ENCODE results near the gene PTGDR2.
A peak's percentile ranks its signal among the peaks of the same experiment; 100 is the strongest.

PTGDR2 gene

GRCh38 chr11:60840470-60841430 is 15.0 kb downstream of the PTGDR2 start:
- no peak for DNase-seq
- Histone ChIP-seq H3K36me3 (ENCODE audit: control insufficient read depth, insufficient read depth, low read length) (no peaks in the 10 kb centered on the region), H3K27me3 (replicated peaks; ENCODE audit: control insufficient read depth, insufficient read depth, low read length, poor library complexity, severe bottlenecking) (no peaks in the 10 kb centered on the region), H3K27ac (ENCODE audit: insufficient read depth, low read length, poor library complexity, severe bottlenecking) (no peak overlapping the region), H3K9me3 (ENCODE audit: control insufficient read depth, low read length) (no peaks in the 10 kb centered on the region), H3K4me1 (ENCODE audit: control insufficient read depth, insufficient read depth, low read length, poor library complexity, severe bottlenecking) (peaks cover 22% of the 10 kb centered on the region), H3K4me3 (ENCODE audit: insufficient read depth, low read depth, low read length, poor library complexity, severe bottlenecking) (no peak overlapping the region)

GRCh38 chr11:60838132-60838531 is 17.6 kb downstream of the PTGDR2 start:
- Histone ChIP-seq H3K4me3 (ENCODE audit: insufficient read depth, low read depth, low read length, poor library complexity, severe bottlenecking) (no peak overlapping the region), H3K9me3 (ENCODE audit: control insufficient read depth, low read length) (no peaks in the 10 kb centered on the region), H3K4me1 (ENCODE audit: control insufficient read depth, insufficient read depth, low read length, poor library complexity, severe bottlenecking) (peaks cover 10% of the 10 kb centered on the region), H3K27me3 (replicated peaks; ENCODE audit: control insufficient read depth, insufficient read depth, low read length, poor library complexity, severe bottlenecking) (no peaks in the 10 kb centered on the region), H3K36me3 (ENCODE audit: control insufficient read depth, insufficient read depth, low read length) (no peaks in the 10 kb centered on the region), H3K27ac (ENCODE audit: insufficient read depth, low read length, poor library complexity, severe bottlenecking) (no peak overlapping the region)
- DNase-seq, result no peak

GRCh38 chr11:60836866-60837515 is 18.8 kb downstream of the PTGDR2 start:
- no peak overlapping the region for H3K27ac ChIP-seq (ENCODE audit: insufficient read depth, low read length, poor library complexity, severe bottlenecking)
- H3K4me3 ChIP-seq (ENCODE audit: insufficient read depth, low read depth, low read length, poor library complexity, severe bottlenecking), result no peak overlapping the region
- no peaks in the 10 kb centered on the region for H3K36me3 ChIP-seq (ENCODE audit: control insufficient read depth, insufficient read depth, low read length)
- no peak for DNase-seq
- H3K4me1 ChIP-seq (ENCODE audit: control insufficient read depth, insufficient read depth, low read length, poor library complexity, severe bottlenecking), result no peaks in the 10 kb centered on the region
- H3K27me3 ChIP-seq (replicated peaks; ENCODE audit: control insufficient read depth, insufficient read depth, low read length, poor library complexity, severe bottlenecking), result no peaks in the 10 kb centered on the region
- H3K9me3 ChIP-seq (ENCODE audit: control insufficient read depth, low read length), result no peaks in the 10 kb centered on the region

- H3K27ac ChIP-seq (ENCODE audit: insufficient read depth, low read length, poor library complexity, severe bottlenecking), result no peak overlapping the region
Measured at GRCh38 chr11:60835534-60835846, 20.3 kb downstream of the PTGDR2 start.

GRCh38 chr11:60834742-60835533 is 20.8 kb downstream of the PTGDR2 start:
- Histone ChIP-seq H3K4me3 (ENCODE audit: insufficient read depth, low read depth, low read length, poor library complexity, severe bottlenecking) (no peak overlapping the region), H3K27me3 (replicated peaks; ENCODE audit: control insufficient read depth, insufficient read depth, low read length, poor library complexity, severe bottlenecking) (no peaks in the 10 kb centered on the region), H3K4me1 (ENCODE audit: control insufficient read depth, insufficient read depth, low read length, poor library complexity, severe bottlenecking) (no peaks in the 10 kb centered on the region), H3K9me3 (ENCODE audit: control insufficient read depth, low read length) (no peaks in the 10 kb centered on the region), H3K27ac (ENCODE audit: insufficient read depth, low read length, poor library complexity, severe bottlenecking) (no peak overlapping the region), H3K36me3 (ENCODE audit: control insufficient read depth, insufficient read depth, low read length) (no peaks in the 10 kb centered on the region)
- DNase-seq, result no peak

More at GRCh38 chr11:60835534-60835846, 20.3 kb downstream of the PTGDR2 start:
- Histone ChIP-seq H3K4me3 (ENCODE audit: insufficient read depth, low read depth, low read length, poor library complexity, severe bottlenecking) (no peak overlapping the region), H3K9me3 (ENCODE audit: control insufficient read depth, low read length) (no peaks in the 10 kb centered on the region), H3K27me3 (replicated peaks; ENCODE audit: control insufficient read depth, insufficient read depth, low read length, poor library complexity, severe bottlenecking) (no peaks in the 10 kb centered on the region), H3K36me3 (ENCODE audit: control insufficient read depth, insufficient read depth, low read length) (no peaks in the 10 kb centered on the region), H3K4me1 (ENCODE audit: control insufficient read depth, insufficient read depth, low read length, poor library complexity, severe bottlenecking) (no peaks in the 10 kb centered on the region)
- DNase-seq, result no peak

- no peaks in the 10 kb centered on the region for H3K27me3 ChIP-seq (replicated peaks; ENCODE audit: control insufficient read depth, insufficient read depth, low read length, poor library complexity, severe bottlenecking)
- H3K36me3 ChIP-seq (ENCODE audit: control insufficient read depth, insufficient read depth, low read length), result no peaks in the 10 kb centered on the region
- H3K4me1 ChIP-seq (ENCODE audit: control insufficient read depth, insufficient read depth, low read length, poor library complexity, severe bottlenecking), result no peaks in the 10 kb centered on the region
- no peaks in the 10 kb centered on the region for H3K9me3 ChIP-seq (ENCODE audit: control insufficient read depth, low read length)
- no peak for DNase-seq
- H3K4me3 ChIP-seq (ENCODE audit: insufficient read depth, low read depth, low read length, poor library complexity, severe bottlenecking), result no peak overlapping the region
- H3K27ac ChIP-seq (ENCODE audit: insufficient read depth, low read length, poor library complexity, severe bottlenecking), result no peak overlapping the region
Measured at GRCh38 chr11:60831501-60832079, 24.2 kb downstream of the PTGDR2 start.

GRCh38 chr11:60831143-60831500 is 24.6 kb downstream of the PTGDR2 start:
- Histone ChIP-seq H3K9me3 (ENCODE audit: control insufficient read depth, low read length) (no peaks in the 10 kb centered on the region), H3K27me3 (replicated peaks; ENCODE audit: control insufficient read depth, insufficient read depth, low read length, poor library complexity, severe bottlenecking) (no peaks in the 10 kb centered on the region), H3K27ac (ENCODE audit: insufficient read depth, low read length, poor library complexity, severe bottlenecking) (no peak overlapping the region), H3K4me3 (ENCODE audit: insufficient read depth, low read depth, low read length, poor library complexity, severe bottlenecking) (no peak overlapping the region), H3K4me1 (ENCODE audit: control insufficient read depth, insufficient read depth, low read length, poor library complexity, severe bottlenecking) (no peaks in the 10 kb centered on the region), H3K36me3 (ENCODE audit: control insufficient read depth, insufficient read depth, low read length) (no peaks in the 10 kb centered on the region)
- DNase-seq, result peak; percentile 53 to 69 (median 56)

- H3K4me3 ChIP-seq (ENCODE audit: insufficient read depth, low read depth, low read length, poor library complexity, severe bottlenecking), result no peak overlapping the region
- no peaks in the 10 kb centered on the region for H3K4me1 ChIP-seq (ENCODE audit: control insufficient read depth, insufficient read depth, low read length, poor library complexity, severe bottlenecking)
- H3K27ac ChIP-seq (ENCODE audit: insufficient read depth, low read length, poor library complexity, severe bottlenecking), result no peak overlapping the region
- no peaks in the 10 kb centered on the region for H3K27me3 ChIP-seq (replicated peaks; ENCODE audit: control insufficient read depth, insufficient read depth, low read length, poor library complexity, severe bottlenecking)
- DNase-seq, result no peak
- no peaks in the 10 kb centered on the region for H3K36me3 ChIP-seq (ENCODE audit: control insufficient read depth, insufficient read depth, low read length)
- H3K9me3 ChIP-seq (ENCODE audit: control insufficient read depth, low read length), result no peaks in the 10 kb centered on the region
Measured at GRCh38 chr11:60830478-60831142, 25.1 kb downstream of the PTGDR2 start.

- Histone ChIP-seq H3K36me3 (ENCODE audit: control insufficient read depth, insufficient read depth, low read length) (no peaks in the 10 kb centered on the region), H3K27me3 (replicated peaks; ENCODE audit: control insufficient read depth, insufficient read depth, low read length, poor library complexity, severe bottlenecking) (no peaks in the 10 kb centered on the region), H3K4me3 (ENCODE audit: insufficient read depth, low read depth, low read length, poor library complexity, severe bottlenecking) (no peak overlapping the region), H3K4me1 (ENCODE audit: control insufficient read depth, insufficient read depth, low read length, poor library complexity, severe bottlenecking) (no peaks in the 10 kb centered on the region), H3K9me3 (ENCODE audit: control insufficient read depth, low read length) (no peaks in the 10 kb centered on the region), H3K27ac (ENCODE audit: insufficient read depth, low read length, poor library complexity, severe bottlenecking) (no peak overlapping the region)
- DNase-seq, result no peak
Measured at GRCh38 chr11:60825790-60826189, 30.0 kb downstream of the PTGDR2 start.

Measured in effector memory CD4-positive, alpha-beta T cell (primary cell).